NB4 (cell line): ENCODE measurements around the gene NDUFB2.

Source experiments
- DNase-seq: peaks from one replicate; pipeline ENCODE4 v3.0.0; 2010; ENCODE audit warnings: low read depth
- H3K4me3 ChIP-seq: one replicate; pipeline ENCODE4 v1.5.1; 2011; ENCODE audit warnings: mild to moderate bottlenecking, low read depth, low read length, moderate library complexity
- MYC ChIP-seq: IDR thresholded peaks from 2 replicates; pipeline ENCODE4 v1.6.1; 2011; ENCODE audit warnings: low read depth, low read length
- POLR2A ChIP-seq: IDR thresholded peaks from 2 replicates; pipeline ENCODE4 v1.6.1; 2011; ENCODE audit warnings: mild to moderate bottlenecking; ENCODE audit not compliant: insufficient read length; ENCODE audit errors: extremely low read depth
- TF ChIP-seq, protein P1 (sequence below): IDR thresholded peaks from 2 replicates; pipeline ENCODE4 v1.6.1; 2011; ENCODE audit warnings: low read depth, low read length
- TF ChIP-seq, protein P2 (sequence below): IDR thresholded peaks from one replicate; pipeline ENCODE4 v1.5.1; 2012; ENCODE audit warnings: low read depth, low read length

Gene NDUFB2

DNA sequence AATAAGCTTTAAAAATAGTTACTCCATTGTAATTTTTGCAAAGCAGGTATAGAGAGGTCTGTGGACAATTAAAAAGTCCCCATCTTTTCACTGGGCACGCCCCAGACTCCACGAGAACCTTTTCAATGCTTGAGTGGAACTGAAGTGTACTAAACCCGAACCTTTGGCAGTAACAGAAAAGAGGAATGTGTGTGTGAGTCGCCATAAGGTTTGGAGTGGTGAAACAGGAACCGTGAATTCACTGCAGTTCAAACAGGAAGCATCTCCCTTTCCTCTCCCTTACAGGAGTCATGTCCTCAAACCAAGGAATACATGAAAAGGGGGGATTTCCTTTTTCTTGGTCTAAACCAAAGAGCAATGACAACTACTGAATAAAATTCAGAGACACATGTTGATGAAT lies 23.2 kb downstream of the NDUFB2 start:
- TF ChIP-seq MYC (no peak), POLR2A (no peak)
- TF ChIP-seq, protein P1, sequence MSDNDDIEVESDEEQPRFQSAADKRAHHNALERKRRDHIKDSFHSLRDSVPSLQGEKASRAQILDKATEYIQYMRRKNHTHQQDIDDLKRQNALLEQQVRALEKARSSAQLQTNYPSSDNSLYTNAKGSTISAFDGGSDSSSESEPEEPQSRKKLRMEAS, result no peak
- TF ChIP-seq, protein P2, sequence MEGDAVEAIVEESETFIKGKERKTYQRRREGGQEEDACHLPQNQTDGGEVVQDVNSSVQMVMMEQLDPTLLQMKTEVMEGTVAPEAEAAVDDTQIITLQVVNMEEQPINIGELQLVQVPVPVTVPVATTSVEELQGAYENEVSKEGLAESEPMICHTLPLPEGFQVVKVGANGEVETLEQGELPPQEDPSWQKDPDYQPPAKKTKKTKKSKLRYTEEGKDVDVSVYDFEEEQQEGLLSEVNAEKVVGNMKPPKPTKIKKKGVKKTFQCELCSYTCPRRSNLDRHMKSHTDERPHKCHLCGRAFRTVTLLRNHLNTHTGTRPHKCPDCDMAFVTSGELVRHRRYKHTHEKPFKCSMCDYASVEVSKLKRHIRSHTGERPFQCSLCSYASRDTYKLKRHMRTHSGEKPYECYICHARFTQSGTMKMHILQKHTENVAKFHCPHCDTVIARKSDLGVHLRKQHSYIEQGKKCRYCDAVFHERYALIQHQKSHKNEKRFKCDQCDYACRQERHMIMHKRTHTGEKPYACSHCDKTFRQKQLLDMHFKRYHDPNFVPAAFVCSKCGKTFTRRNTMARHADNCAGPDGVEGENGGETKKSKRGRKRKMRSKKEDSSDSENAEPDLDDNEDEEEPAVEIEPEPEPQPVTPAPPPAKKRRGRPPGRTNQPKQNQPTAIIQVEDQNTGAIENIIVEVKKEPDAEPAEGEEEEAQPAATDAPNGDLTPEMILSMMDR, result no peak
- no peak overlapping the region for H3K4me3 ChIP-seq
- peak; percentile 74 for DNase-seq

DNA sequence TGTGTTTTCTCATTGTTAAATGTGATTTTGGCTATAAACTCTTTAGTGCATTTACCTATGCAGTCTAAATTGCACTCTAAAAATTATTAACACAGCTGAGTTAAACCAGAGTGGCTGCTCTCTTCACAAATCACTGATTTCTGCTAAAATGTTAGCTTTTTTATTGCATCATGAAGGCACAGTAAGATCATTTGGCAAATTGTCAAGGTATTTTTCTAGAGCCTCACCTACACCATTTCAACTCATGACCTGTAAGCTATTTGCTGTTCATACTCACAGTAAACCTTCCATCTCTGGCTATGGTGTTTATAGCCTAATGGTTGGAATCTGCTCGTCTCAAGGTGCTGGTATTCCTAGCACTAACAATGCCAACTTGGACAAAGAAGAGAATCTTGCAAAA lies 25.7 kb downstream of the NDUFB2 start:
- no peak for DNase-seq
- no peak overlapping the region for H3K4me3 ChIP-seq
- TF ChIP-seq, protein P1, result no peak

DNA sequence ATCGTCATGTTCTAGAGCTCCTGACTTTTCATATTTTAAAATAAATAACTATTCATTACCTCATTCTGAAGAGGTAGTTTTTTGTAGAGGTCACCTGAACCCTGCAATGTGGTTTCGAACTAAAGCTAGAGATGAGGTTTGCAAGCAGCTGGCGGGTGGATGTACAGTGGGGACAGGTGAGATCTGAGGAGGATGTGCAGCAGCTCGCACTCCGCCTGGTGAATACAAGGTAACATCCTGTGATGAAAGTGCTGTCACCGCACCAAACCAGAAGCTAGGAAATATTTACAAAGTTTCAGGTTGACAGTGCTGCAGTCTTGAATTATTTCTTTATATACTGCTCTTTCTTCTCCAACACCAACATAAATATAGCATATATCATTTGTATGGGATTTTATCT lies 26.5 kb downstream of the NDUFB2 start:
- H3K4me3 ChIP-seq, result no peak overlapping the region
- DNase-seq, result no peak
- no peak for TF ChIP-seq MYC
- TF ChIP-seq, protein P1, result no peak
- no peak for TF ChIP-seq POLR2A
- TF ChIP-seq, protein P2, result no peak

DNA sequence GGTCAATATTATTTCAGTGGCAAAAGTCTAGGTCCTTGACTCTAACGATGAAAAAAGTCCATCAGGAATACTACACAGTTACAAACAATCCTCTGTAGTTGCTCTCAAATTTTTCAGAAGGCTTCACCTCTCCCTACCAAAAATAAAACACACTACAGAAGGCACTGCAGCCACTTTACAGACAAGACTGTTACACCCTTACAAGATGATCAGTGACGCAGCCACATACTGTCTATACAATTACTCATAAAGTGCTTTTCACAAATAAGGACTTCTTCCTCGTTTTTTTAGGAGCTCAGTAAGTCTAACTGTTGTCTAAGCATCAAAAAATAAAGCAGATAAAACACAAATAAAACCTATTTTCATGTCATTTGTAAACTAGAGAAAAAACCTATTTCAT lies 27.1 kb downstream of the NDUFB2 start:
- DNase-seq, result no peak
- no peak overlapping the region for H3K4me3 ChIP-seq
- no peak for TF ChIP-seq MYC
- no peak for TF ChIP-seq POLR2A
- TF ChIP-seq, protein P2, result no peak
- TF ChIP-seq, protein P1, result no peak

DNA sequence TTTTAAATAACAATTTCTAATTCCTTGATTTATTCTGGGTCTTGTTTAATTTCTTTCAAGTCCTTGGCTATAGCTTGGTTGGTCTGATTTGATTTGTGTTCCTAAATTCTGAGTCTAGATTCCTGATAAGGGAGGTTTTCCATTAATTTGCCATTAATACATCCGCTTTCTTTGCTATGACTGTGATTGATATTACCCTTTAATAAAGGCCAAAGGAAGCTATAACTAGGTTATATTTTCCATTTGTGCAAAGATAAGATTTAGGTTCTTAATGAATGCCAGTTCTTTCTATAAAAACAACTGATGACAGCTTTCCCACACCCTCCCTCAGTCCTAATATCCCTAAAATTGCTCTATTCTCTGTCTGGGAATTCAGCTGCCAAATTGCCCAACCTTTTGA lies 28.2 kb downstream of the NDUFB2 start:
- TF ChIP-seq POLR2A (no peak), MYC (no peak)
- TF ChIP-seq, protein P2, result no peak
- TF ChIP-seq, protein P1, result no peak
- DNase-seq, result no peak
- H3K4me3 ChIP-seq, result no peak overlapping the region

DNA sequence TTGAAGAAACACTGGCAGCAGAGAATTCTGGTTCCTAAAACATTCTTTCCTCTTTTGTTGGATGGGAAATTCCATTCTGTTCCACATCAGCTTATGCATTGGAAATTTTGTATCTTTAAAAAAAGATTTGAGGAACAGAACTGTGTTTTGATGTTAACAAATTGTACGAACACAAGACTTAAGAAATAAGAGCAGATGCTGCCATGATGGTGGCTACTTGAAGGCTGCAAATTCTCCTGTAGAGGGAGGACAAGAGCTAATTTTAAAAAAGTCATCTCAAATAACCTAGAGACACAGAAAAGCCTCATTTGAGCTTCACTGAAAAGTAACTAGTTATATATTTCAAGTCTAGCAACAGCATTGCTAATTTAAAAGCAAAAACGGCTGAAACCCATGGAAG lies 29.8 kb downstream of the NDUFB2 start:
- DNase-seq, result peak; percentile 43
- no peak overlapping the region for H3K4me3 ChIP-seq
- TF ChIP-seq POLR2A (no peak), MYC (no peak)
- TF ChIP-seq, protein P2, result peak; percentile 41
- TF ChIP-seq, protein P1, result no peak
